Endothelial cell of umbilical vein (primary cell): ENCODE results near the gene MRLN.
"Not testable (repeated sequence)": the region's sequence is repeated elsewhere in the genome, so short reads cannot be mapped to it uniquely, and the experiment has no call there.

Experiments used
- CTCF ChIP-seq, 2 donors: IDR thresholded peaks; 1 replicate in 1 of 2; 2 replicates in 1 of 2; pipeline ENCODE4 v1.5.1; 2011; ENCODE audit warnings: low read length in 2 of 2, mild to moderate bottlenecking in 2 of 2, moderate library complexity in 2 of 2, control low read depth in 1 of 2, inconsistent platforms in 1 of 2, low read depth in 1 of 2; ENCODE audit not compliant: insufficient read depth in 1 of 2; ENCODE audit errors: extremely low read depth in 1 of 2
- EZH2 ChIP-seq: IDR thresholded peaks from 2 replicates; pipeline ENCODE4 v1.6.1; 2012; ENCODE audit warnings: borderline replicate concordance, low read depth, mild to moderate bottlenecking, moderate library complexity, low read length, inconsistent platforms; ENCODE audit not compliant: severe bottlenecking
- MYC ChIP-seq: IDR thresholded peaks from one replicate; pipeline ENCODE4 v1.6.1; 2011; ENCODE audit warnings: mild to moderate bottlenecking, low read depth, low read length

- not testable (repeated sequence) for TF ChIP-seq CTCF (IDR thresholded peaks at IDR 0.05; ENCODE audit: extremely low read depth in 1 of 2, insufficient read depth in 1 of 2, low read depth in 1 of 2, low read length in 2 of 2); MYC; EZH2
Measured at GRCh38 chr10:59787032-59787431, 33.8 kb upstream of the MRLN start.
